Gastroesophageal sphincter (tissue), 4 donors: ENCODE measurements around the gene MCRIP2. TPM values are rescaled to one million over a fixed set of nuclear protein-coding genes. Genes with fewer than 3 reads are reported as not detected.
"Not testable (repeated sequence)": the region's sequence is repeated elsewhere in the genome, so short reads cannot be mapped to it uniquely, and the experiment has no call there.

ENCODE experiments used
- ATAC-seq: fragments of 150-250 bp; one replicate; pipeline ENCODE4 v1.9.1; 2016; ENCODE audit warnings: mild to moderate bottlenecking, moderate library complexity
- H3K27ac ChIP-seq, 4 donors: fragments of 200-600 bp; sonication (generic) in 3 of 4; 1 replicate in 3 of 4; 2 replicates in 1 of 4; pipeline ENCODE4 v1.5.1; 2016 to 2019
- H3K27me3 ChIP-seq: fragments of 200-600 bp; sonication (generic); one replicate; pipeline ENCODE4 v1.5.1; 2019
- H3K36me3 ChIP-seq, 2 donors: fragments of 200-600 bp; sonication (generic); one replicate each; pipeline ENCODE4 v1.5.1; 2019; ENCODE audit warnings: control low read depth in 1 of 2
- H3K4me1 ChIP-seq, 3 donors: fragments of 200-600 bp; sonication (generic); 1 replicate in 2 of 3; 2 replicates in 1 of 3; pipeline ENCODE4 v1.5.1; 2016 to 2019; ENCODE audit warnings: control low read depth in 2 of 3
- H3K4me3 ChIP-seq, 2 donors: fragments of 200-600 bp; sonication (generic); one replicate each; pipeline ENCODE4 v1.5.1; 2019; ENCODE audit warnings: mild to moderate bottlenecking in 1 of 2, moderate library complexity in 1 of 2
- H3K9me3 ChIP-seq, 3 donors: fragments of 200-600 bp; sonication (generic); one replicate each; pipeline ENCODE4 v1.5.1; 2017 to 2019; ENCODE audit warnings: control low read depth in 2 of 3
- EP300 ChIP-seq: sonication (generic); formaldehyde crosslinking; IDR thresholded peaks from one replicate; pipeline ENCODE4 v1.6.1; 2017; ENCODE audit warnings: antibody characterized with exemption, mild to moderate bottlenecking
- POLR2A ChIP-seq, 2 donors: fragments of 450-650 bp; IDR thresholded peaks; one replicate each; pipeline ENCODE4 v1.6.1; 2017; ENCODE audit warnings: antibody characterized with exemption in 2 of 2, mild to moderate bottlenecking in 2 of 2, moderate library complexity in 1 of 2
- POLR2AphosphoS5 ChIP-seq: sonication (generic); formaldehyde crosslinking; IDR thresholded peaks from one replicate; pipeline ENCODE4 v1.6.1; 2017; ENCODE audit warnings: antibody characterized with exemption
- WGBS, 2 donors: methylation state at CpG; one replicate each; pipeline ENCODE4 v1.1.5; 2018; ENCODE audit warnings: low coverage in 1 of 2; 5-methylcytosine and 5-hydroxymethylcytosine counted together
- total RNA-seq, 4 donors: library from RNA; depleted of rRNA; stranded (reverse); fragments of >200 nt; gene quantifications; one replicate each; pipeline ENCODE4 v1.1.0, GENCODE V29; 2016
- TF ChIP-seq, protein P1 (sequence below), 4 experiments: fragments of 200-600 bp in 2 of 4; fragments of 450-650 bp in 2 of 4; sonication (generic) in 1 of 4; IDR thresholded peaks; one replicate each; pipeline ENCODE4 v1.5.1; 2017 to 2019; ENCODE audit warnings: antibody characterized with exemption in 4 of 4, mild to moderate bottlenecking in 2 of 4, moderate library complexity in 2 of 4

The MCRIP2 gene
- total RNA-seq, 4 donors from 2014 or later, result 25.4 to 70.0 (median 51.9) TPM

DNA sequence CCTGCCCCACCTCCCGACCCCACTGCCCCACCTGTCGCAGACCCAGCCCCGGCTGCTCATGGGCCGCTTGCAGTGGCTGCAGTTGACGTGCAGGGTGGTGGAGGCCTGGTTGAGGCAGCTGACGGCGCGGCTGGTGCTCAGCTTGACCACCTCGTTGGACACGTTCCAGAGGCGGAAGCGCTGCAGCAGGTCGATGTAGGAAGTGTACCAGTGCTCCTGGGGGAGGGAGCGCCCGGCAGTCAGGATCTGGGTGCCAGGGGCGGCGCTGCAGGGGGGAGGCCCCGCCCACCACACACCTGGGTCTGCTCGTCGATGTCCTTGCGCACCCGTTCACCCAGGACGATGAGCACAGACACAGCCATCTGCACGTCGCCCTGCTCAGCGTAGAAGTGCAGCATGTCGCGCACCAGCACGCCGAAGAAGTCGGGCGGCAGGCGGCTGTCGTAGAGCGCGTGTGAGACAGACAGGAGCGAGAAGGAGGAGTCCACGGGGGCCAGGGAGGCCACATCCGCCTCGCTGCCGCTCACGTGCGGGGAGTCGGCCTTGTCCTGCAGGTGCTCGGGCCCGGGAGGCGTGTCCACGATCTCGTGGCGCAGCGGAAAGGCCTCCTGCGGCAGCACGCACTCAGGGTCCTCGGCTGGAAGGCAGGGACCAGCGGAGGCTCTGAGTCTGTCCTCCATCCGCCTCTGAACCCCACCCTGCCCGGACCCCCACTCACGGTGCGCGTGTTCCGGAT is 43.5 kb downstream of the MCRIP2 start:
- H3K4me3 ChIP-seq, result peak overlapping the region; percentile 47 to 81
- H3K9me3 ChIP-seq, result no peaks in the 10 kb centered on the region
- H3K36me3 ChIP-seq, result peaks cover 0 to 46% of the 10 kb centered on the region in 2 donors
- H3K27me3 ChIP-seq, result no peaks in the 10 kb centered on the region
- WGBS, 2 donors, result no CpG with 5 or more reads among the region's 61 CpGs
- TF ChIP-seq POLR2A (IDR thresholded peaks at IDR 0.05) (no peak), POLR2AphosphoS5 (no peak), EP300 (no peak)
- TF ChIP-seq, protein P1, sequence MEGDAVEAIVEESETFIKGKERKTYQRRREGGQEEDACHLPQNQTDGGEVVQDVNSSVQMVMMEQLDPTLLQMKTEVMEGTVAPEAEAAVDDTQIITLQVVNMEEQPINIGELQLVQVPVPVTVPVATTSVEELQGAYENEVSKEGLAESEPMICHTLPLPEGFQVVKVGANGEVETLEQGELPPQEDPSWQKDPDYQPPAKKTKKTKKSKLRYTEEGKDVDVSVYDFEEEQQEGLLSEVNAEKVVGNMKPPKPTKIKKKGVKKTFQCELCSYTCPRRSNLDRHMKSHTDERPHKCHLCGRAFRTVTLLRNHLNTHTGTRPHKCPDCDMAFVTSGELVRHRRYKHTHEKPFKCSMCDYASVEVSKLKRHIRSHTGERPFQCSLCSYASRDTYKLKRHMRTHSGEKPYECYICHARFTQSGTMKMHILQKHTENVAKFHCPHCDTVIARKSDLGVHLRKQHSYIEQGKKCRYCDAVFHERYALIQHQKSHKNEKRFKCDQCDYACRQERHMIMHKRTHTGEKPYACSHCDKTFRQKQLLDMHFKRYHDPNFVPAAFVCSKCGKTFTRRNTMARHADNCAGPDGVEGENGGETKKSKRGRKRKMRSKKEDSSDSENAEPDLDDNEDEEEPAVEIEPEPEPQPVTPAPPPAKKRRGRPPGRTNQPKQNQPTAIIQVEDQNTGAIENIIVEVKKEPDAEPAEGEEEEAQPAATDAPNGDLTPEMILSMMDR (IDR thresholded peaks at IDR 0.05), result no peak
- ATAC-seq, result no peak
- peaks cover 0 to 81% (median 54%) of the 10 kb centered on the region in 3 donors for H3K4me1 ChIP-seq
- H3K27ac ChIP-seq, result peak overlapping the region in 3 of 4 donors; percentile 79 to 88 (median 86)

DNA sequence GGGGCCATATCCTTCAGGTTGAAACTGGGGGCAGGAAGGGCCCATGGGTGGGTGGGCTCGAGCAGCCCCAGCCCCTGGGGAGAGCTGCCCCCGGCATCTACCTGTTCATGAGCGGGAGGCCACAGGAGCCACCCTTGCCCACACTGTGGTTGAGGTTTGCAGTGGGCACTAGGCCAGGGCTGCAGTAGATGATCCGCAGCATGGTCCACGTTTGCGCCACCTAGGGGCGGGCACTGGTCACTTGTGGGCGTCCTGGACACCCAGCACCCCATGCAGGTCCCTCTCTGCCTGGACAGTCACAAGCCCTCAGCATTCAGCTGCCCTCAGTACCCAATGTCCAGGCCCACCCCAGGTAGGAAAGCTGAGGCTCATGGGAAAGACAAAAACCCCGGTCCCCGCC is 44.3 kb downstream of the MCRIP2 start:
- WGBS, 2 donors, result 20% methylated on average over 1 of the region's 10 CpGs; no CpG with 5 or more reads in 1 of the 2 donors
- ATAC-seq, result no peak
- Histone ChIP-seq H3K27me3 (no peaks in the 10 kb centered on the region), H3K27ac (no peak overlapping the region), H3K9me3 (no peaks in the 10 kb centered on the region), H3K4me1 (peaks cover 0 to 84% (median 56%) of the 10 kb centered on the region in 3 donors), H3K36me3 (peaks cover 0 to 46% of the 10 kb centered on the region in 2 donors), H3K4me3 (no peak overlapping the region)
- no peak for TF ChIP-seq POLR2A (IDR thresholded peaks at IDR 0.05)
- TF ChIP-seq, protein P1 (IDR thresholded peaks at IDR 0.05), result peak in 1 of 4 experiments; percentile 27

- H3K27ac ChIP-seq, result no peak overlapping the region
- H3K36me3 ChIP-seq, result peaks cover 0 to 42% of the 10 kb centered on the region in 2 donors
- peaks cover 0 to 77% (median 49%) of the 10 kb centered on the region in 3 donors for H3K4me1 ChIP-seq
- no peak for TF ChIP-seq POLR2AphosphoS5
- no CpG with 5 or more reads among the region's 51 CpGs for whole genome bisulfite sequencing, 2 donors
- no peak for ATAC-seq
- H3K9me3 ChIP-seq, result no peaks in the 10 kb centered on the region
- no peak overlapping the region for H3K4me3 ChIP-seq
- peaks cover 2% of the 10 kb centered on the region for H3K27me3 ChIP-seq
These were observed 45.0 kb downstream of the MCRIP2 start for GRCh38 chr16:686459-687260.

GRCh38 chr16:687499-687898 is 45.9 kb downstream of the MCRIP2 start:
- WGBS, 2 donors, result no CpG with 5 or more reads among the region's 19 CpGs
- no peak overlapping the region for H3K4me3 ChIP-seq
- no peak overlapping the region for H3K27ac ChIP-seq
- ATAC-seq, result no peak
- no peak for TF ChIP-seq POLR2A (IDR thresholded peaks at IDR 0.05)
- TF ChIP-seq EP300, result no peak
- no peak for TF ChIP-seq POLR2AphosphoS5
- TF ChIP-seq, protein P1 (IDR thresholded peaks at IDR 0.05), result no peak
- H3K36me3 ChIP-seq, result peaks cover 0 to 34% of the 10 kb centered on the region in 2 donors
- no peaks in the 10 kb centered on the region for H3K9me3 ChIP-seq
- peaks cover 0 to 68% (median 41%) of the 10 kb centered on the region in 3 donors for H3K4me1 ChIP-seq
- peaks cover 9% of the 10 kb centered on the region for H3K27me3 ChIP-seq

GRCh38 chr16:689175-689897 is 47.7 kb downstream of the MCRIP2 start:
- no CpG with 5 or more reads among the region's 26 CpGs for WGBS, 2 donors
- Histone ChIP-seq H3K4me1 (peaks cover 0 to 65% (median 31%) of the 10 kb centered on the region in 3 donors), H3K36me3 (peaks cover 0 to 26% of the 10 kb centered on the region in 2 donors), H3K9me3 (no peaks in the 10 kb centered on the region), H3K27me3 (peaks cover 27% of the 10 kb centered on the region), H3K27ac (peak overlapping the region in 3 of 4 donors; percentile 86 to 95 (median 88)), H3K4me3 (peak overlapping the region; percentile 56 to 97)
- TF ChIP-seq EP300, result no peak
- no peak for TF ChIP-seq POLR2A (IDR thresholded peaks at IDR 0.05)
- TF ChIP-seq, protein P1 (IDR thresholded peaks at IDR 0.05), result no peak
- no peak for ATAC-seq

GRCh38 chr16:691242-691641 is 49.6 kb downstream of the MCRIP2 start:
- not testable (repeated sequence) for H3K27ac ChIP-seq, ATAC-seq, H3K9me3 ChIP-seq, H3K4me3 ChIP-seq
- H3K4me1 ChIP-seq, result peaks cover 0 to 64% (median 30%) of the 10 kb centered on the region in 3 donors
- 86 to 89% methylated on average over 12 to 14 of the region's 16 CpGs for WGBS, 2 donors
- peaks cover 0 to 22% of the 10 kb centered on the region in 2 donors for H3K36me3 ChIP-seq
- H3K27me3 ChIP-seq, result peaks cover 46% of the 10 kb centered on the region
